ENCODE data around the gene GLOD4.

GRCh38 chr17:795721-796120 lies 13.6 kb upstream of the GLOD4 start:
- TF ChIP-seq EZH2 (optimal IDR thresholded peaks at IDR 0.05; ENCODE audit: low read depth, low read length) (no peak), CTCF (IDR thresholded peaks at IDR 0.05; ENCODE audit: low read length) (no peak)
